Caco-2 (cell line): ENCODE measurements around the gene SLIT3. TPM values are rescaled to one million over a fixed set of nuclear protein-coding genes. Genes with fewer than 3 reads are reported as not detected.

Experiments
- BruUV-seq: library from RNA; stranded (reverse); fragments of 400-500 nt; replicated peaks from 2 replicates; lab custom pipeline; 2021; lab: Mats Ljungman, UMichigan
- CTCF ChIA-PET: fragments of 300-600 bp; sonication (Branson Sonifier 250); formaldehyde crosslinking; loops from one replicate; lab custom pipeline; 2022; ENCODE audit warnings: antibody characterized with exemption; lab: Charles Lee
- POLR2A ChIA-PET: fragments of 300-600 bp; sonication (Branson Sonifier 250); formaldehyde crosslinking; loops from one replicate; lab custom pipeline; 2022; ENCODE audit warnings: antibody characterized with exemption; lab: Charles Lee
- DNase-seq, 2 experiments: peaks; one replicate each; pipeline versions ENCODE4 v3.0.0 to v3.0.0-alpha.2; 2020 to 2022
- H3K27me3 ChIP-seq: replicated peaks from 2 replicates; pipeline ENCODE4 v1.6.0; 2011; ENCODE audit warnings: low read length; ENCODE audit not compliant: control insufficient read depth, insufficient read depth
- H3K36me3 ChIP-seq: 2 replicates; pipeline ENCODE4 v1.5.1; 2011; ENCODE audit warnings: low read length; ENCODE audit not compliant: control insufficient read depth, insufficient read depth
- H3K4me1 ChIP-seq: fragments of 250-450 bp; sonication (Bioruptor Pico); 2 replicates; pipeline ENCODE4 v1.5.1; 2020; ENCODE audit warnings: mild to moderate bottlenecking
- H3K4me3 ChIP-seq: 2 replicates; pipeline ENCODE4 v1.5.1; 2011; ENCODE audit warnings: low read depth, mild to moderate bottlenecking, control low read depth, low read length
- H3K9me3 ChIP-seq: fragments of 250-450 bp; sonication (Bioruptor Pico); 2 replicates; pipeline ENCODE4 v1.5.1; 2020; ENCODE audit warnings: mild to moderate bottlenecking, moderate library complexity
- H3K27ac Mint-ChIP-seq: one replicate; pipeline ENCODE4 v1.8.0; 2022; ENCODE audit warnings: mixed read lengths; ENCODE audit not compliant: unreplicated experiment
- H3K27me3 Mint-ChIP-seq: one replicate; pipeline ENCODE4 v1.8.0; 2022; ENCODE audit warnings: mixed read lengths; ENCODE audit not compliant: insufficient read depth, unreplicated experiment
- H3K36me3 Mint-ChIP-seq: one replicate; pipeline ENCODE4 v1.8.0; 2022; ENCODE audit warnings: mild to moderate bottlenecking, mixed read lengths; ENCODE audit not compliant: insufficient read depth, unreplicated experiment
- H3K4me1 Mint-ChIP-seq: one replicate; pipeline ENCODE4 v1.8.0; 2022; ENCODE audit warnings: low read depth, mixed read lengths; ENCODE audit not compliant: unreplicated experiment
- H3K4me3 Mint-ChIP-seq: one replicate; pipeline ENCODE4 v1.8.0; 2022; ENCODE audit warnings: mild to moderate bottlenecking, moderate library complexity, mixed read lengths; ENCODE audit not compliant: unreplicated experiment
- H3K9me3 Mint-ChIP-seq: one replicate; pipeline ENCODE4 v1.8.0; 2022; ENCODE audit warnings: mixed read lengths; ENCODE audit not compliant: unreplicated experiment
- intact Hi-C: fragments of 100-400 bp; cut with micrococcal nuclease; formaldehyde crosslinking; loops from one replicate; pipeline ENCODE4 v1.10.0; 2022; ENCODE audit not compliant: unreplicated experiment
- total RNA-seq: library from RNA; stranded (reverse); gene quantifications from 2 replicates; pipeline ENCODE4 v1.2.3, GENCODE V29; 2022
- TF ChIP-seq, protein P1 (sequence below), 2 experiments: fragments of 200-600 bp in 1 of 2; IDR thresholded peaks; 1 replicate in 1 of 2; 2 replicates in 1 of 2; pipeline versions ENCODE4 v1.5.1 to v1.8.0; 2011 to 2022; ENCODE audit warnings: antibody characterized with exemption in 1 of 2, control low read depth in 1 of 2, inconsistent platforms in 1 of 2, low read depth in 1 of 2, low read length in 1 of 2, mild to moderate bottlenecking in 1 of 2, moderate library complexity in 1 of 2; ENCODE audit not compliant: insufficient read depth in 1 of 2, severe bottlenecking in 1 of 2, unreplicated experiment in 1 of 2

The SLIT3 gene
- total RNA-seq, 1 experiment from 2014 or later = 2.1 TPM

DNA sequence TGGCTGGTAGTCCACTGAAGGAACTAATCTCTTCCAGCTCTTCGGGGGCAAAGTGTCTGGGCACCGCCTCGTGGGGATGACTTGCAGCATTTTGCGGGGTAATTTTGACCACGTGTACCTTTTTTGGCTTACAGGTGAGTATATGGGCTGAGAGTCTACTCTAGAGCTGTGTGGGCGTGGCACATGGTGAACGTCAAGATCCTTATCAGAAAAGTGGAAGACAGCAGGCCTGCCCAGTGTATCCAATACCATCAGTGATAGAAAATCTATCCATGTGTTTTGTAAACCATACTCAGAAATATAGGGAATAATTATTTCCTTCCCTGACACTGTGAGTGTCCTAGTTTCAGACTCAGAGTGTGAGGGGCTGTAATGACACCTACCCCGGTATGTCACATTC, 148.5 kb downstream of the SLIT3 start:
- Mint-ChIP-seq H3K27me3 (no peaks in the 10 kb centered on the region), H3K36me3 (peaks cover 7% of the 10 kb centered on the region), H3K9me3 (peaks cover 4% of the 10 kb centered on the region), H3K4me1 (peaks cover 47% of the 10 kb centered on the region), H3K27ac (no peak overlapping the region), H3K4me3 (no peak overlapping the region)
- no peaks in the 10 kb centered on the region for H3K27me3 ChIP-seq
- intact Hi-C loops = loop anchor here (2.0 kb wide), 1 partner anchor 70 kb away; no protein-coding TSS in a partner anchor
- H3K4me1 ChIP-seq = peaks cover 40% of the 10 kb centered on the region
- no TSS peak for BruUV-seq
- TF ChIP-seq, protein P1, sequence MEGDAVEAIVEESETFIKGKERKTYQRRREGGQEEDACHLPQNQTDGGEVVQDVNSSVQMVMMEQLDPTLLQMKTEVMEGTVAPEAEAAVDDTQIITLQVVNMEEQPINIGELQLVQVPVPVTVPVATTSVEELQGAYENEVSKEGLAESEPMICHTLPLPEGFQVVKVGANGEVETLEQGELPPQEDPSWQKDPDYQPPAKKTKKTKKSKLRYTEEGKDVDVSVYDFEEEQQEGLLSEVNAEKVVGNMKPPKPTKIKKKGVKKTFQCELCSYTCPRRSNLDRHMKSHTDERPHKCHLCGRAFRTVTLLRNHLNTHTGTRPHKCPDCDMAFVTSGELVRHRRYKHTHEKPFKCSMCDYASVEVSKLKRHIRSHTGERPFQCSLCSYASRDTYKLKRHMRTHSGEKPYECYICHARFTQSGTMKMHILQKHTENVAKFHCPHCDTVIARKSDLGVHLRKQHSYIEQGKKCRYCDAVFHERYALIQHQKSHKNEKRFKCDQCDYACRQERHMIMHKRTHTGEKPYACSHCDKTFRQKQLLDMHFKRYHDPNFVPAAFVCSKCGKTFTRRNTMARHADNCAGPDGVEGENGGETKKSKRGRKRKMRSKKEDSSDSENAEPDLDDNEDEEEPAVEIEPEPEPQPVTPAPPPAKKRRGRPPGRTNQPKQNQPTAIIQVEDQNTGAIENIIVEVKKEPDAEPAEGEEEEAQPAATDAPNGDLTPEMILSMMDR (IDR thresholded peaks at IDR 0.05; ENCODE audit: insufficient read depth in 1 of 2, low read depth in 1 of 2, low read length in 1 of 2, severe bottlenecking in 1 of 2, unreplicated experiment in 1 of 2) = no peak
- DNase-seq = no peak
- H3K4me3 ChIP-seq = no peak overlapping the region
- no peaks in the 10 kb centered on the region for H3K9me3 ChIP-seq
- no peaks in the 10 kb centered on the region for H3K36me3 ChIP-seq
- ChIA-PET CTCF (no interaction called here), POLR2A (no interaction called here)

DNA sequence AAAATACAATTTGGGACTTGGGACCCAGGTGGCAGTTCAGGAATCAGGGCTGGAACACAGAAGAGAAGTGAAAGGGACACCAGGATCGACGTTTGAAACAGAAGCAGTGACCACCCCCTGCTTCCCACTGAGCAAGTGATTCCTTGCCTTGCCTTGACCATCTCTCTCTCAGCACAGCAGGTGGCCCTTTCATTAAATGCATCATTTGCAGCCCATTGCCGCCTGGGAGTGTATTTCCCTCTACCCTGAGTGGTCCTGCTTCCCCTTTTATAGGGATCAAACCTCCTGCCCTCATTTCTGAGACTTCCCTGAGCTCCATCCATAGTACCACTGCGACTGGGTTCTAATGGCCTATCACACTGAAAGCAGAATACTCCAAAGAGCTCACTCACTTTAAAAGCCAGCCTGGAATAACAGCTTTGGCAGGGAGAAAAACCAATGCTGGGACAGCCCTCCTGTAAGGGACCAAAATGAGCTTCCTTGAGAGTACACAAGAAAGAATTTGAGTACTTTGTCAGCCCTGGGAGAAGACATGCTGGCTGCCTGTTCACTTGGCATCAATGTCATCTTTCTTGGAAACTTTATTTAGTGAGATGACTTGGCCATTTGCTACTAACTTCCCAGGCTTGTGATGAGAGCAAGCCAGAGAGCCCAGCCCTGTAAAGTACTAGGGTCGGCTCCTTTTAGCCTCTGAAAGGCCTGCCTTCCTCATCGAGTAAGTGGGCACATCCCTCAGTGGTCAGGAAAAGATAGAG, 149.7 kb downstream of the SLIT3 start:
- Mint-ChIP-seq H3K27me3 (no peaks in the 10 kb centered on the region), H3K9me3 (no peaks in the 10 kb centered on the region), H3K4me1 (peaks cover 40% of the 10 kb centered on the region), H3K4me3 (no peak overlapping the region), H3K27ac (no peak overlapping the region), H3K36me3 (no peaks in the 10 kb centered on the region)
- H3K36me3 ChIP-seq = no peaks in the 10 kb centered on the region
- no peaks in the 10 kb centered on the region for H3K9me3 ChIP-seq
- no peak for DNase-seq
- ChIA-PET POLR2A (no interaction called here), CTCF (no interaction called here)
- intact Hi-C loops = no loop called here
- H3K4me3 ChIP-seq = no peak overlapping the region
- TF ChIP-seq, protein P1 (IDR thresholded peaks at IDR 0.05; ENCODE audit: insufficient read depth in 1 of 2, low read depth in 1 of 2, low read length in 1 of 2, severe bottlenecking in 1 of 2, unreplicated experiment in 1 of 2) = no peak
- no peaks in the 10 kb centered on the region for H3K27me3 ChIP-seq
- peaks cover 30% of the 10 kb centered on the region for H3K4me1 ChIP-seq
- no TSS peak for BruUV-seq

DNA sequence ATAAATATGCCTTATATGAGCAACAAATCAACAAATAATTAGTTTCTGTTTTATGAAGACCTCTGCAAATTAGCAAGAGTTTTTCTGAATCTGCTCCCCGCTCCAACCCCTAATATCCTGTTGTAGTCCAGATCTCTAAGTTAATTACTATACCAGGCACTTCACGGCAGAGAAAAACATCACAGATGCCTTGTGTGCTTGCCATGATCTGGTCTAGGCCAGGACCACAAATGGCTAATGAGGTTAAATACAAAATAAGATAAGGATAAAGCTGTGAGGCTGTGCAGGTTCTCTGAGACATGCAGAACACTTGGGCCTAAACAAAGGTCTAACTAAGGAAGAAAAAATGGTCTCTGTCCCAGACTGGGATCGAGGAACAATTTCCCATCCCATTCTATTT, 150.8 kb downstream of the SLIT3 start:
- Mint-ChIP-seq H3K4me1 (peaks cover 31% of the 10 kb centered on the region), H3K27me3 (no peaks in the 10 kb centered on the region), H3K36me3 (no peaks in the 10 kb centered on the region), H3K4me3 (no peak overlapping the region), H3K27ac (peak overlapping the region; percentile 51), H3K9me3 (no peaks in the 10 kb centered on the region)
- BruUV-seq = no TSS peak
- Histone ChIP-seq H3K9me3 (no peaks in the 10 kb centered on the region), H3K36me3 (no peaks in the 10 kb centered on the region), H3K4me1 (peaks cover 23% of the 10 kb centered on the region; the same call in 1 of the 2 replicates), H3K27me3 (no peaks in the 10 kb centered on the region), H3K4me3 (no peak overlapping the region)
- intact Hi-C loops = no loop called here
- TF ChIP-seq, protein P1 (IDR thresholded peaks at IDR 0.05; ENCODE audit: insufficient read depth in 1 of 2, low read depth in 1 of 2, low read length in 1 of 2, severe bottlenecking in 1 of 2, unreplicated experiment in 1 of 2) = no peak
- POLR2A ChIA-PET = no interaction called here
- DNase-seq = no peak
- CTCF ChIA-PET = no interaction called here
